DMS114 treated with DMSO at 0.1 percent for 48 hours (cell line): ENCODE data around the gene DBN1.

Experiments
- DNase-seq: peaks from one replicate; lab custom pipeline; 2025; ENCODE audit not compliant: unreplicated experiment; lab: John Stamatoyannopoulos, UW

The DBN1 gene

GRCh38 chr5:177410575-177410974, 62.9 kb downstream of the DBN1 start:
- DNase-seq = no peak

GRCh38 chr5:177409043-177409801, 64.2 kb downstream of the DBN1 start, which contains the start of gene F12:
Gene F12, minus strand, starts transcription at chr5:177409564. Its CDS starts 37 bp downstream, at chr5:177409527.
- DNase-seq = no peak
